GM12874 (cell line): ENCODE results near the gene KIDINS220.

Source experiments
- CTCF ChIP-seq: IDR thresholded peaks from 2 replicates; pipeline ENCODE4 v1.5.1; 2011; ENCODE audit warnings: low read depth, mild to moderate bottlenecking, control low read depth, low read length, moderate library complexity; ENCODE audit not compliant: insufficient read depth

KIDINS220 gene

GRCh38 chr2:8839189-8839965 is 2.0 kb upstream of the KIDINS220 start:
- no peak for TF ChIP-seq CTCF

GRCh38 chr2:8837795-8838140 is 355 bp upstream of the KIDINS220 start:
- TF ChIP-seq CTCF: no peak

GRCh38 chr2:8835279-8835678 is 2.1 kb downstream of the KIDINS220 start:
- no peak for TF ChIP-seq CTCF

- no peak for TF ChIP-seq CTCF
Observed at GRCh38 chr2:8833853-8834252, 3.6 kb downstream of the KIDINS220 start.

- no peak for TF ChIP-seq CTCF
Observed at GRCh38 chr2:8831516-8831915, 5.9 kb downstream of the KIDINS220 start.

- TF ChIP-seq CTCF: no peak
Observed at GRCh38 chr2:8827729-8828128, 9.7 kb downstream of the KIDINS220 start.

- no peak for TF ChIP-seq CTCF
Observed at GRCh38 chr2:8822218-8822617, 15.2 kb downstream of the KIDINS220 start.
